SK-N-SH treated with all-trans-retinoic acid at 6 μM for 48 hours (cell line): Measurements from ENCODE around the gene IZUMO1R.

Experiments used
- ATAC-seq: fragments of 200-7000 bp; cut with Tn5 transposase; 3 replicates; pipeline ENCODE4 v1.9.1; 2020; ENCODE audit warnings: mild to moderate bottlenecking, moderate library complexity
- ARNTL ChIP-seq: fragments of 450-650 bp; formaldehyde crosslinking; IDR thresholded peaks from 2 replicates; pipeline ENCODE4 v1.5.0; 2020; ENCODE audit warnings: low read depth, mild to moderate bottlenecking, moderate library complexity, borderline replicate concordance
- BACH2 ChIP-seq: fragments of 250-450 bp; sonication (Bioruptor Pico); IDR thresholded peaks from 2 replicates; pipeline ENCODE4 v1.9.0; 2021; ENCODE audit warnings: mild to moderate bottlenecking, borderline replicate concordance
- CREB5 ChIP-seq: fragments of 250-450 bp; sonication (Bioruptor Pico); IDR thresholded peaks from 2 replicates; pipeline ENCODE4 v1.5.1; 2020; ENCODE audit warnings: low read depth, mild to moderate bottlenecking, moderate library complexity
- CSDC2 ChIP-seq: fragments of 250-450 bp; sonication (Bioruptor Pico); IDR thresholded peaks from 2 replicates; pipeline ENCODE4 v1.5.0; 2020; ENCODE audit warnings: mild to moderate bottlenecking, moderate library complexity
- CSRNP3 ChIP-seq: fragments of 250-450 bp; sonication (Bioruptor Pico); IDR thresholded peaks from 2 replicates; pipeline ENCODE4 v1.5.1; 2021; ENCODE audit warnings: mild to moderate bottlenecking, moderate library complexity
- ESRRG ChIP-seq: fragments of 250-450 bp; sonication (Bioruptor Pico); IDR thresholded peaks from 2 replicates; pipeline ENCODE4 v1.6.1; 2021; ENCODE audit warnings: mild to moderate bottlenecking
- GLIS3 ChIP-seq: fragments of 250-450 bp; sonication (Bioruptor Pico); IDR thresholded peaks from 2 replicates; pipeline ENCODE4 v1.5.0; 2020; ENCODE audit warnings: mild to moderate bottlenecking, moderate library complexity
- ISL1 ChIP-seq: fragments of 250-450 bp; sonication (Bioruptor Pico); IDR thresholded peaks from 2 replicates; pipeline ENCODE4 v2.1.2; 2022; ENCODE audit warnings: mild to moderate bottlenecking, moderate library complexity
- OSR1 ChIP-seq: fragments of 250-450 bp; sonication (Bioruptor Pico); IDR thresholded peaks from 2 replicates; pipeline ENCODE4 v1.8.0; 2022; ENCODE audit warnings: moderate library complexity, mild to moderate bottlenecking, inconsistent platforms
- PATZ1 ChIP-seq: fragments of 250-450 bp; sonication (Bioruptor Pico); IDR thresholded peaks from 2 replicates; pipeline ENCODE4 v1.8.0; 2020; ENCODE audit warnings: mild to moderate bottlenecking, moderate library complexity, borderline replicate concordance
- POU6F1 ChIP-seq: fragments of 250-450 bp; sonication (Bioruptor Pico); IDR thresholded peaks from 2 replicates; pipeline ENCODE4 v1.8.0; 2021; ENCODE audit warnings: low read depth, mild to moderate bottlenecking, moderate library complexity, borderline replicate concordance
- RARB ChIP-seq: fragments of 250-450 bp; sonication (Bioruptor Pico); IDR thresholded peaks from 2 replicates; pipeline ENCODE4 v1.8.0; 2021; ENCODE audit warnings: mild to moderate bottlenecking, moderate library complexity
- SNAI2 ChIP-seq: fragments of 250-450 bp; sonication (Bioruptor Pico); IDR thresholded peaks from 2 replicates; pipeline ENCODE4 v1.5.0; 2020; ENCODE audit warnings: mild to moderate bottlenecking, moderate library complexity
- TCF4 ChIP-seq: fragments of 250-450 bp; sonication (Bioruptor Pico); IDR thresholded peaks from 2 replicates; pipeline ENCODE4 v1.8.0; 2021; ENCODE audit warnings: mild to moderate bottlenecking, moderate library complexity, borderline replicate concordance
- TOX ChIP-seq: fragments of 250-450 bp; sonication (Bioruptor Pico); IDR thresholded peaks from 2 replicates; pipeline ENCODE4 v1.8.0; 2021; ENCODE audit warnings: mild to moderate bottlenecking, moderate library complexity, borderline replicate concordance
- TSHZ2 ChIP-seq: fragments of 250-450 bp; sonication (Bioruptor Pico); IDR thresholded peaks from 2 replicates; pipeline ENCODE4 v1.5.0; 2020; ENCODE audit warnings: mild to moderate bottlenecking, moderate library complexity
- ZC3H10 ChIP-seq: fragments of 250-450 bp; sonication (Bioruptor Pico); IDR thresholded peaks from 2 replicates; pipeline ENCODE4 v1.5.1; 2021; ENCODE audit warnings: mild to moderate bottlenecking, moderate library complexity
- ZFP3 ChIP-seq: fragments of 250-450 bp; sonication (Bioruptor Pico); IDR thresholded peaks from 2 replicates; pipeline ENCODE4 v1.5.0; 2020; ENCODE audit warnings: mild to moderate bottlenecking, moderate library complexity
- ZFP30 ChIP-seq: fragments of 450-650 bp; formaldehyde crosslinking; IDR thresholded peaks from 2 replicates; pipeline ENCODE4 v1.5.0; 2022; ENCODE audit warnings: mild to moderate bottlenecking, moderate library complexity
- ZNF565 ChIP-seq: fragments of 450-650 bp; formaldehyde crosslinking; conservative IDR thresholded peaks from 2 replicates; pipeline ENCODE4 v1.5.0; 2020; ENCODE audit warnings: low read depth, mild to moderate bottlenecking, moderate library complexity
- ZNF70 ChIP-seq: fragments of 450-650 bp; formaldehyde crosslinking; IDR thresholded peaks from 2 replicates; pipeline ENCODE4 v1.5.0; 2020; ENCODE audit warnings: mild to moderate bottlenecking, moderate library complexity
- ZNF8 ChIP-seq: fragments of 450-650 bp; formaldehyde crosslinking; IDR thresholded peaks from 2 replicates; pipeline ENCODE4 v1.5.0; 2020; ENCODE audit warnings: mild to moderate bottlenecking, moderate library complexity

IZUMO1R gene

GRCh38 chr11:94279996-94280395 is 24.4 kb upstream of the IZUMO1R start:
- TF ChIP-seq POU6F1 (CRISPR knock-in tag): no peak
- no peak for TF ChIP-seq ZNF70 (CRISPR knock-in tag)
- no peak for TF ChIP-seq ZNF565 (CRISPR knock-in tag)
- no peak for TF ChIP-seq TCF4 (CRISPR knock-in tag)
- no peak for TF ChIP-seq TSHZ2 (CRISPR knock-in tag)
- TF ChIP-seq CSDC2: no peak
- no peak for TF ChIP-seq RARB (CRISPR knock-in tag)
- no peak for TF ChIP-seq TOX
- TF ChIP-seq OSR1 (CRISPR knock-in tag): no peak
- TF ChIP-seq ISL1 (CRISPR knock-in tag): no peak
- TF ChIP-seq CSRNP3: no peak
- no peak for TF ChIP-seq SNAI2 (CRISPR knock-in tag)
- TF ChIP-seq ARNTL: no peak
- TF ChIP-seq BACH2: no peak
- TF ChIP-seq ESRRG: no peak
- ATAC-seq: no peak

- ATAC-seq: no peak
Observed at GRCh38 chr11:94281324-94281723, 23.1 kb upstream of the IZUMO1R start.

GRCh38 chr11:94283678-94284077 is 20.7 kb upstream of the IZUMO1R start:
- ATAC-seq: peak; percentile 20; the same call in 1 of the 3 replicates
- TF ChIP-seq ARNTL (no peak), PATZ1 (CRISPR knock-in tag) (no peak), TCF4 (CRISPR knock-in tag) (no peak), TSHZ2 (CRISPR knock-in tag) (no peak), ZFP30 (no peak), ZNF8 (no peak), GLIS3 (CRISPR knock-in tag) (no peak), OSR1 (CRISPR knock-in tag) (no peak)

More at GRCh38 chr11:94281324-94281723, 23.1 kb upstream of the IZUMO1R start:
- no peak for TF ChIP-seq ZFP3 (CRISPR knock-in tag)
- no peak for TF ChIP-seq ZC3H10 (CRISPR knock-in tag)
- no peak for TF ChIP-seq CREB5 (CRISPR knock-in tag)
- no peak for TF ChIP-seq ZNF565 (CRISPR knock-in tag)
- TF ChIP-seq ZNF8: no peak
- no peak for TF ChIP-seq TOX
- TF ChIP-seq PATZ1 (CRISPR knock-in tag): no peak
- no peak for TF ChIP-seq ZFP30
